SK-N-SH treated with all-trans-retinoic acid at 6 μM for 48 hours (cell line): ENCODE data around the gene ACSL6.

Source experiments
- ARNTL ChIP-seq: fragments of 450-650 bp; formaldehyde crosslinking; IDR thresholded peaks from 2 replicates; pipeline ENCODE4 v1.5.0; 2020; ENCODE audit warnings: low read depth, mild to moderate bottlenecking, moderate library complexity, borderline replicate concordance
- GLIS3 ChIP-seq: fragments of 250-450 bp; sonication (Bioruptor Pico); IDR thresholded peaks from 2 replicates; pipeline ENCODE4 v1.5.0; 2020; ENCODE audit warnings: mild to moderate bottlenecking, moderate library complexity
- ISL1 ChIP-seq: fragments of 250-450 bp; sonication (Bioruptor Pico); IDR thresholded peaks from 2 replicates; pipeline ENCODE4 v2.1.2; 2022; ENCODE audit warnings: mild to moderate bottlenecking, moderate library complexity
- OSR1 ChIP-seq: fragments of 250-450 bp; sonication (Bioruptor Pico); IDR thresholded peaks from 2 replicates; pipeline ENCODE4 v1.8.0; 2022; ENCODE audit warnings: moderate library complexity, mild to moderate bottlenecking, inconsistent platforms
- PPARA ChIP-seq: fragments of 250-450 bp; sonication (Bioruptor Pico); IDR thresholded peaks from 2 replicates; pipeline ENCODE4 v1.5.0; 2020; ENCODE audit warnings: mild to moderate bottlenecking, borderline replicate concordance
- RARB ChIP-seq: fragments of 250-450 bp; sonication (Bioruptor Pico); IDR thresholded peaks from 2 replicates; pipeline ENCODE4 v1.8.0; 2021; ENCODE audit warnings: mild to moderate bottlenecking, moderate library complexity
- TCF4 ChIP-seq: fragments of 250-450 bp; sonication (Bioruptor Pico); IDR thresholded peaks from 2 replicates; pipeline ENCODE4 v1.8.0; 2021; ENCODE audit warnings: mild to moderate bottlenecking, moderate library complexity, borderline replicate concordance
- ZFP3 ChIP-seq: fragments of 250-450 bp; sonication (Bioruptor Pico); IDR thresholded peaks from 2 replicates; pipeline ENCODE4 v1.5.0; 2020; ENCODE audit warnings: mild to moderate bottlenecking, moderate library complexity
- TF ChIP-seq, protein P1 (sequence below): fragments of 250-450 bp; sonication (Bioruptor Pico); IDR thresholded peaks from 2 replicates; pipeline ENCODE4 v1.8.0; 2020; ENCODE audit warnings: mild to moderate bottlenecking, moderate library complexity, borderline replicate concordance
- TF ChIP-seq, protein P2 (sequence below): fragments of 250-450 bp; sonication (Bioruptor Pico); IDR thresholded peaks from 2 replicates; pipeline ENCODE4 v1.5.0; 2020; ENCODE audit warnings: mild to moderate bottlenecking, moderate library complexity

DNA sequence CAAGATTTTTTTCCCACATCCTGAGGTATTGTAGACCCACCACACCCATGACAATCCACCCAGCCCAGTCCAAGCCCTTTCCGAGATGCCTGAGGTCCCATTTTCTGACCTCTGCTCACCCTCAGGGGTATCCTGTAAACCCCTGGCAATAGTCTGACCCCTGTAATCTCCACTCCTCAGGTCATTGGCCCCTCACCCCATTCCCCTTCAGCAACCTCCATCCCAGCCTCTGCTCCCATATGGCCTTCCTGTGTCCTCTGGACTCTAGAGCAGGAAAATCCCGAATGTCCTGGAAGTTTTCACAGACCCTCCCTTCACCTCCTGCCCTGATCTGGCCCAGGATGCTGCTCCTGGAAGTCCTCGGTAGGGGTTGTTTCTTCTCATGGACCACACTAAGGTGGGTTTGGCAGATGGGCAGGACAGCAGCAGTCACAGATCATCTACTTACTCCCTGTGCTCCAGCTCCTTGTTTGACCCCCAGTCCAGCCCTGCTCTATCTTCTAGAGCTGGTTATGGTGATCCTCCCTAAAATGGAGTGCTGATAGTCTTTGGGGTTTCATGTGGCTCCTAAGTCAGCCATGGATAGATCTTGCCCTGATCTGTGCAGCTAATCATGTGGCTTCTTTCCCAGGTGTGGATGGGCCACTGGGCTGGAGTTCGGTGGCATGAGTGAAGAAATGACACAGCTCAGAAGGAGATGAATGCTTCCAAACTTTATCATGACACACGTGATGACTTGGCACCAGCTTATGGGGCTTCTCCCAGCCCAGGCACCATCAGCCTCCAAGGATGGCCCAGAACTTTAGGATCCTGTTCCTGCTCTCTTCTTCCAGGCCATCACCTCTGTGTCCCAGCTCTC lies 12.0 kb upstream of the ACSL6 start:
- TF ChIP-seq, protein P1, sequence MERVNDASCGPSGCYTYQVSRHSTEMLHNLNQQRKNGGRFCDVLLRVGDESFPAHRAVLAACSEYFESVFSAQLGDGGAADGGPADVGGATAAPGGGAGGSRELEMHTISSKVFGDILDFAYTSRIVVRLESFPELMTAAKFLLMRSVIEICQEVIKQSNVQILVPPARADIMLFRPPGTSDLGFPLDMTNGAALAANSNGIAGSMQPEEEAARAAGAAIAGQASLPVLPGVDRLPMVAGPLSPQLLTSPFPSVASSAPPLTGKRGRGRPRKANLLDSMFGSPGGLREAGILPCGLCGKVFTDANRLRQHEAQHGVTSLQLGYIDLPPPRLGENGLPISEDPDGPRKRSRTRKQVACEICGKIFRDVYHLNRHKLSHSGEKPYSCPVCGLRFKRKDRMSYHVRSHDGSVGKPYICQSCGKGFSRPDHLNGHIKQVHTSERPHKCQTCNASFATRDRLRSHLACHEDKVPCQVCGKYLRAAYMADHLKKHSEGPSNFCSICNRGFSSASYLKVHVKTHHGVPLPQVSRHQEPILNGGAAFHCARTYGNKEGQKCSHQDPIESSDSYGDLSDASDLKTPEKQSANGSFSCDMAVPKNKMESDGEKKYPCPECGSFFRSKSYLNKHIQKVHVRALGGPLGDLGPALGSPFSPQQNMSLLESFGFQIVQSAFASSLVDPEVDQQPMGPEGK (CRISPR knock-in tag): no peak
- TF ChIP-seq ARNTL (CRISPR knock-in tag): no peak
- TF ChIP-seq GLIS3 (CRISPR knock-in tag): no peak
- TF ChIP-seq RARB (CRISPR knock-in tag): no peak
- TF ChIP-seq ISL1 (CRISPR knock-in tag): no peak
- TF ChIP-seq TCF4 (CRISPR knock-in tag): no peak
- no peak for TF ChIP-seq PPARA (CRISPR knock-in tag)
- TF ChIP-seq, protein P2, sequence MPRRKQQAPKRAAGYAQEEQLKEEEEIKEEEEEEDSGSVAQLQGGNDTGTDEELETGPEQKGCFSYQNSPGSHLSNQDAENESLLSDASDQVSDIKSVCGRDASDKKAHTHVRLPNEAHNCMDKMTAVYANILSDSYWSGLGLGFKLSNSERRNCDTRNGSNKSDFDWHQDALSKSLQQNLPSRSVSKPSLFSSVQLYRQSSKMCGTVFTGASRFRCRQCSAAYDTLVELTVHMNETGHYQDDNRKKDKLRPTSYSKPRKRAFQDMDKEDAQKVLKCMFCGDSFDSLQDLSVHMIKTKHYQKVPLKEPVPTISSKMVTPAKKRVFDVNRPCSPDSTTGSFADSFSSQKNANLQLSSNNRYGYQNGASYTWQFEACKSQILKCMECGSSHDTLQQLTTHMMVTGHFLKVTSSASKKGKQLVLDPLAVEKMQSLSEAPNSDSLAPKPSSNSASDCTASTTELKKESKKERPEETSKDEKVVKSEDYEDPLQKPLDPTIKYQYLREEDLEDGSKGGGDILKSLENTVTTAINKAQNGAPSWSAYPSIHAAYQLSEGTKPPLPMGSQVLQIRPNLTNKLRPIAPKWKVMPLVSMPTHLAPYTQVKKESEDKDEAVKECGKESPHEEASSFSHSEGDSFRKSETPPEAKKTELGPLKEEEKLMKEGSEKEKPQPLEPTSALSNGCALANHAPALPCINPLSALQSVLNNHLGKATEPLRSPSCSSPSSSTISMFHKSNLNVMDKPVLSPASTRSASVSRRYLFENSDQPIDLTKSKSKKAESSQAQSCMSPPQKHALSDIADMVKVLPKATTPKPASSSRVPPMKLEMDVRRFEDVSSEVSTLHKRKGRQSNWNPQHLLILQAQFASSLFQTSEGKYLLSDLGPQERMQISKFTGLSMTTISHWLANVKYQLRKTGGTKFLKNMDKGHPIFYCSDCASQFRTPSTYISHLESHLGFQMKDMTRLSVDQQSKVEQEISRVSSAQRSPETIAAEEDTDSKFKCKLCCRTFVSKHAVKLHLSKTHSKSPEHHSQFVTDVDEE: no peak
- TF ChIP-seq ZFP3 (CRISPR knock-in tag): no peak
- no peak for TF ChIP-seq OSR1 (CRISPR knock-in tag)
